Parathyroid adenoma (tissue), 2 donors: ENCODE measurements around the gene CACNG5.

Experiments
- H2AFZ ChIP-seq: fragments of 300-600 bp; sonication (generic); one replicate; pipeline ENCODE4 v1.7.0; 2017; ENCODE audit warnings: antibody characterized with exemption, mild to moderate bottlenecking
- H3K27ac ChIP-seq: fragments of 300-600 bp; sonication (generic); one replicate; pipeline ENCODE4 v1.7.0; 2017
- H3K27me3 ChIP-seq: fragments of 300-600 bp; sonication (generic); one replicate; pipeline ENCODE4 v1.7.0; 2017; ENCODE audit warnings: low read length; ENCODE audit not compliant: control insufficient read depth, insufficient read depth
- H3K36me3 ChIP-seq: fragments of 300-600 bp; sonication (generic); one replicate; pipeline ENCODE4 v1.7.0; 2017; ENCODE audit warnings: low read length; ENCODE audit not compliant: control insufficient read depth, insufficient read depth
- H3K4me1 ChIP-seq: fragments of 300-600 bp; sonication (generic); one replicate; pipeline ENCODE4 v1.7.0; 2017; ENCODE audit warnings: control low read depth
- H3K4me2 ChIP-seq: fragments of 300-600 bp; sonication (generic); one replicate; pipeline ENCODE4 v1.7.0; 2017; ENCODE audit warnings: low read length
- H3K4me3 ChIP-seq: fragments of 300-600 bp; sonication (generic); one replicate; pipeline ENCODE4 v1.7.0; 2017; ENCODE audit warnings: low read depth, low read length
- H3K79me2 ChIP-seq: fragments of 300-600 bp; sonication (generic); one replicate; pipeline ENCODE4 v1.7.0; 2017; ENCODE audit warnings: control low read depth
- H3K9ac ChIP-seq: fragments of 300-600 bp; sonication (generic); one replicate; pipeline ENCODE4 v1.7.0; 2017; ENCODE audit warnings: mild to moderate bottlenecking
- H3K9me3 ChIP-seq: fragments of 300-600 bp; sonication (generic); one replicate; pipeline ENCODE4 v1.7.0; 2017; ENCODE audit warnings: low read length; ENCODE audit not compliant: control insufficient read depth
- TF ChIP-seq, protein P1 (sequence below): fragments of 300-600 bp; sonication (generic); IDR thresholded peaks from one replicate; pipeline ENCODE4 v1.7.0; 2017; ENCODE audit warnings: antibody characterized with exemption, mild to moderate bottlenecking
- donor health status: primary hyperparathyroidism.

Gene CACNG5

GRCh38 chr17:66837885-66838665, 3.2 kb downstream of the CACNG5 start:
- H3K9me3 ChIP-seq, result no peaks in the 10 kb centered on the region
- H3K36me3 ChIP-seq, result no peaks in the 10 kb centered on the region
- H3K4me1 ChIP-seq, result no peaks in the 10 kb centered on the region
- no peaks in the 10 kb centered on the region for H3K27me3 ChIP-seq
- no peak overlapping the region for H3K4me2 ChIP-seq
- H3K79me2 ChIP-seq, result no peaks in the 10 kb centered on the region
- H3K4me3 ChIP-seq, result no peak overlapping the region
- TF ChIP-seq, protein P1, sequence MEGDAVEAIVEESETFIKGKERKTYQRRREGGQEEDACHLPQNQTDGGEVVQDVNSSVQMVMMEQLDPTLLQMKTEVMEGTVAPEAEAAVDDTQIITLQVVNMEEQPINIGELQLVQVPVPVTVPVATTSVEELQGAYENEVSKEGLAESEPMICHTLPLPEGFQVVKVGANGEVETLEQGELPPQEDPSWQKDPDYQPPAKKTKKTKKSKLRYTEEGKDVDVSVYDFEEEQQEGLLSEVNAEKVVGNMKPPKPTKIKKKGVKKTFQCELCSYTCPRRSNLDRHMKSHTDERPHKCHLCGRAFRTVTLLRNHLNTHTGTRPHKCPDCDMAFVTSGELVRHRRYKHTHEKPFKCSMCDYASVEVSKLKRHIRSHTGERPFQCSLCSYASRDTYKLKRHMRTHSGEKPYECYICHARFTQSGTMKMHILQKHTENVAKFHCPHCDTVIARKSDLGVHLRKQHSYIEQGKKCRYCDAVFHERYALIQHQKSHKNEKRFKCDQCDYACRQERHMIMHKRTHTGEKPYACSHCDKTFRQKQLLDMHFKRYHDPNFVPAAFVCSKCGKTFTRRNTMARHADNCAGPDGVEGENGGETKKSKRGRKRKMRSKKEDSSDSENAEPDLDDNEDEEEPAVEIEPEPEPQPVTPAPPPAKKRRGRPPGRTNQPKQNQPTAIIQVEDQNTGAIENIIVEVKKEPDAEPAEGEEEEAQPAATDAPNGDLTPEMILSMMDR, result no peak
- no peak overlapping the region for H3K27ac ChIP-seq
- H3K9ac ChIP-seq, result no peak overlapping the region
- H2AFZ ChIP-seq, result peak overlapping the region; percentile 28

- H3K36me3 ChIP-seq, result no peaks in the 10 kb centered on the region
- H3K27me3 ChIP-seq, result no peaks in the 10 kb centered on the region
- TF ChIP-seq, protein P1, result no peak
- H3K9ac ChIP-seq, result no peak overlapping the region
- no peak overlapping the region for H2AFZ ChIP-seq
- no peak overlapping the region for H3K4me2 ChIP-seq
- H3K27ac ChIP-seq, result no peak overlapping the region
- H3K4me1 ChIP-seq, result no peaks in the 10 kb centered on the region
- H3K4me3 ChIP-seq, result no peak overlapping the region
- no peaks in the 10 kb centered on the region for H3K9me3 ChIP-seq
- no peaks in the 10 kb centered on the region for H3K79me2 ChIP-seq
These were observed 4.7 kb downstream of the CACNG5 start for GRCh38 chr17:66839616-66840015.

- no peak overlapping the region for H3K4me2 ChIP-seq
- no peaks in the 10 kb centered on the region for H3K4me1 ChIP-seq
- no peak overlapping the region for H3K4me3 ChIP-seq
- H3K9ac ChIP-seq, result no peak overlapping the region
- no peaks in the 10 kb centered on the region for H3K9me3 ChIP-seq
- H3K36me3 ChIP-seq, result no peaks in the 10 kb centered on the region
- no peak overlapping the region for H3K27ac ChIP-seq
- H2AFZ ChIP-seq, result no peak overlapping the region
- H3K27me3 ChIP-seq, result no peaks in the 10 kb centered on the region
- no peaks in the 10 kb centered on the region for H3K79me2 ChIP-seq
- TF ChIP-seq, protein P1, result no peak
These were observed 5.1 kb downstream of the CACNG5 start for GRCh38 chr17:66840061-66840460.

- Histone ChIP-seq H3K4me2 (no peak overlapping the region), H3K4me3 (no peak overlapping the region), H3K27ac (no peak overlapping the region), H3K79me2 (no peaks in the 10 kb centered on the region), H3K9me3 (no peaks in the 10 kb centered on the region), H3K27me3 (no peaks in the 10 kb centered on the region), H3K4me1 (no peaks in the 10 kb centered on the region), H3K9ac (no peak overlapping the region), H3K36me3 (no peaks in the 10 kb centered on the region), H2AFZ (no peak overlapping the region)
- TF ChIP-seq, protein P1, result no peak
These were observed 6.4 kb downstream of the CACNG5 start for GRCh38 chr17:66841328-66841727.

DNA sequence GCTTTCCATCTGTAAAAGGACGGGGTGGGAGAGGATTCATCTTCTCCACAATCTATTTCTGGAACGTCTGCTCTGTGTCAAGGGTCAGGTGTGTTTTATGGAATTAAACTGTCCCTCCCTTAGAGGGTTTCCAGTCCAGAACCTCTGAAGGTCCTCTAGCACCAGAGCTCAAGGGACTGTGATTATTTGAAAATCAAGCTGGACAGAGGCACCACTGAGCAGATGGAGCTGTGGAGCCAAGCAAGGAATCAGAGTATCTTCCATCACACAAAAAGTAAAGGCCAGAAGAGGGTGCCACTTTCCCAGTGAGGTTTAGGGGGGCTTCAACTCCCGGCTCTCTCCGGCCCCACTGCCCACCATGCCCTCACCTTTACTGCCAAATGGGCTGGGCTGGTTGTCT, 6.8 kb downstream of the CACNG5 start:
- no peak overlapping the region for H3K27ac ChIP-seq
- H3K9me3 ChIP-seq, result no peaks in the 10 kb centered on the region
- TF ChIP-seq, protein P1, result no peak
- no peaks in the 10 kb centered on the region for H3K79me2 ChIP-seq
- no peaks in the 10 kb centered on the region for H3K27me3 ChIP-seq
- no peaks in the 10 kb centered on the region for H3K36me3 ChIP-seq
- H2AFZ ChIP-seq, result no peak overlapping the region
- H3K9ac ChIP-seq, result no peak overlapping the region
- H3K4me1 ChIP-seq, result no peaks in the 10 kb centered on the region
- H3K4me2 ChIP-seq, result no peak overlapping the region
- no peak overlapping the region for H3K4me3 ChIP-seq
